Activated CD4-positive, alpha-beta memory T cell treated with anti-CD3 and anti-CD28 coated beads, Interleukin-2, amount 10 ng/mL, durations not matched to agents 7 days and 5 days (primary cell): ENCODE results near the gene MTM1. TPM values are rescaled to one million over a fixed set of nuclear protein-coding genes. Genes with fewer than 3 reads are reported as not detected.

Source experiments
- CTCF ChIA-PET: fragments of 350-600 bp; sonication (Branson Sonifier 250); formaldehyde crosslinking; loops from one replicate; lab custom pipeline; 2021; ENCODE audit warnings: antibody characterized with exemption, inconsistent platforms; lab: Charles Lee
- POLR2A ChIA-PET: fragments of 350-600 bp; sonication (Branson Sonifier 250); formaldehyde crosslinking; loops from one replicate; lab custom pipeline; 2021; ENCODE audit warnings: antibody characterized with exemption; lab: Charles Lee
- DNase-seq: peaks from one replicate; pipeline ENCODE4 v3.0.0-alpha.2; 2020
- H3K27ac Mint-ChIP-seq: one replicate; pipeline ENCODE4 v1.8.0; 2021; ENCODE audit warnings: mild to moderate bottlenecking, mixed read lengths
- H3K27me3 Mint-ChIP-seq: one replicate; pipeline ENCODE4 v1.8.0; 2021; ENCODE audit warnings: mixed read lengths
- H3K36me3 Mint-ChIP-seq: one replicate; pipeline ENCODE4 v1.8.0; 2021; ENCODE audit warnings: low read depth, mixed read lengths
- H3K4me1 Mint-ChIP-seq: one replicate; pipeline ENCODE4 v1.8.0; 2021; ENCODE audit warnings: mixed read lengths
- H3K4me3 Mint-ChIP-seq: one replicate; pipeline ENCODE4 v1.8.0; 2021; ENCODE audit warnings: mild to moderate bottlenecking, mixed read lengths
- H3K9me3 Mint-ChIP-seq: one replicate; pipeline ENCODE4 v1.8.0; 2021; ENCODE audit warnings: mixed read lengths
- total RNA-seq, 2 experiments: library from RNA; stranded (reverse); gene quantifications; one replicate each; pipeline ENCODE4 v1.2.3, GENCODE V29; 2021

MTM1 gene
- total RNA-seq, 2 experiments from 2014 or later, result 36.3 to 36.5 TPM

DNA sequence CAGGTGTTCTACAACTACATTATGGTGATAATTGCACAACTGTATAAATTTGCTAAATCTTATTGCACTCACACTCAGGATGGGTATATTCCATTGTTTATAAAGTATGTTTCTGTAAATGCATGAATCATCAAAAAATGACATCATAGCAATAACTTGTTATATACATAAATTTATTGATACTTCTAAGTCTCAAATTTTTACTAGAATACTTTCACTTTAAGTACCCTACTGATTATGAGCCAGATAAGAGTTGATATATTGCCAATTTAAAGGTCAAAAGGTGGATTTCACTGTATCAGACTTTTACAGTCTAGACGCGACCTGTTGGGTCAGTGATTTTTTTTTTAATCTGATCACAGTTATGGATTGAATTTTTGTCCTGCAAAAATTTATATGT is 87.4 kb downstream of the MTM1 start:
- DNase-seq, result no peak
- POLR2A ChIA-PET, result no interaction called here
- no peaks in the 10 kb centered on the region for H3K27me3 Mint-ChIP-seq
- H3K27ac Mint-ChIP-seq, result no peak overlapping the region
- H3K4me1 Mint-ChIP-seq, result peaks cover 3% of the 10 kb centered on the region
- CTCF ChIA-PET, result interaction anchor here (0.5 kb wide), 1 partner anchor 25 kb away, joined by 3 read pairs; no protein-coding TSS in a partner anchor
- peaks cover 39% of the 10 kb centered on the region for H3K36me3 Mint-ChIP-seq
- no peak overlapping the region for H3K4me3 Mint-ChIP-seq
- H3K9me3 Mint-ChIP-seq, result no peaks in the 10 kb centered on the region

DNA sequence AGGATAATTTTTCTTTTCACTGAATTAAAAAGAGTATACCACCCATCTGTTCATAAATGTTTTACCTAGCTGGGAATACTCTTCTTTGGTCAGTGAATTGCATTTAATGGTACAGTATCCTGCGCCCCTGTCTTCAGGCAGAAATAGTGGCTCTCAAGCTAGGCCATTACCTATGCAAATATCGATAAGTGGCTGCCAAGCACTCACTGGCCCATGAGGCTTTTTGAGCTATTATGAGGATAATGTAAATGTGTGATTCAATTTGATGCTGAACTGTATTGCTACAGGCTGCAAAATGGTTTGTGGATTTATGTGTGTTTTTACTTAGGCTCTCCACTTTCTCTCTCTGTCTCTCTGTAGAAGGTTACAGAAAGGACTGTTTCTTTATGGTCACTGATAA is 94.7 kb downstream of the MTM1 start:
- ChIA-PET POLR2A (no interaction called here), CTCF (no interaction called here)
- DNase-seq, result no peak
- peaks cover 49% of the 10 kb centered on the region for H3K36me3 Mint-ChIP-seq
- no peaks in the 10 kb centered on the region for H3K9me3 Mint-ChIP-seq
- no peak overlapping the region for H3K4me3 Mint-ChIP-seq
- H3K27ac Mint-ChIP-seq, result no peak overlapping the region
- no peaks in the 10 kb centered on the region for H3K4me1 Mint-ChIP-seq
- H3K27me3 Mint-ChIP-seq, result no peaks in the 10 kb centered on the region

DNA sequence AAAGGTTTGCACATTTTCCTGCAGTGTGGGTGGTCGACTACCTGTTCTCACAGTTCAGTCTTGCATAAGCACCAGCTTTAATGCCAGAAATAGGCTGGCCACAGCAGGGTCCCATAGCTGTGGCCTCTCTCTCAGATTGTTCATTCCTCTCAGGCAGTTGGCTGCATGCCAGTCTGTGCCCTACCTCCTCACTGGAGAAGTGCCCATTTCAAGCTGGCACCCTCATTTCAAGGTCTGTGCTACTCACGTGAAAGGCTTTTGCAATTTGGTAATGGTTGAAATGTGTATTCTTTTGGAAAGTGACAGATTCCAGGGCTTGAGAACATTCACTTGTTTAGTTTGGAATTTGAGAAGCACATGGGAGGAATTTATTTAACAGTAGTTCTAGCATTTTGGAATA is 95.9 kb downstream of the MTM1 start:
- Mint-ChIP-seq H3K36me3 (peaks cover 49% of the 10 kb centered on the region), H3K9me3 (no peaks in the 10 kb centered on the region), H3K4me1 (no peaks in the 10 kb centered on the region), H3K27ac (no peak overlapping the region), H3K27me3 (no peaks in the 10 kb centered on the region), H3K4me3 (no peak overlapping the region)
- POLR2A ChIA-PET, result no interaction called here
- no peak for DNase-seq
- CTCF ChIA-PET, result no interaction called here

DNA sequence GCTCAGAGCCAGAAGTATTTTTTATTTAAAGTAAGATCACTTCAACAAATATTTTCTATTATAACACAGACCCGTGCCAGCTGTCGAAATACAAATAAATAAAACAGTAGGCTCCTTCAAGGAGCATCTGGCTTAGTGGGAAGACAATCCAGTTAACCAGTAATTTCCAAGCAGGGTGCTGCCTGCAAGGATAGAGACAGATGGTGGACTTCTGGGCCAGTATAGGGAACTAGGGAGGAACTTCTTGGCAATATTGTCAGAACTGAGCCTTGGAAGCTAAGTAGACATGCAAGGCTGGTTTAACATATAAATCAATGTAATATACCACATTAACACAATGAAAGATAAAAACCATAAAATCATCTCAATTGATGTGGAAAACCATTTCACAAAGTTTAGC is 107.8 kb downstream of the MTM1 start:
- Mint-ChIP-seq H3K9me3 (no peaks in the 10 kb centered on the region), H3K27ac (no peak overlapping the region), H3K36me3 (peaks cover 5% of the 10 kb centered on the region), H3K4me3 (no peak overlapping the region), H3K4me1 (no peaks in the 10 kb centered on the region), H3K27me3 (no peaks in the 10 kb centered on the region)
- DNase-seq, result no peak
- POLR2A ChIA-PET, result no interaction called here
- CTCF ChIA-PET, result interaction anchor here (0.5 kb wide), 1 partner anchor 231 kb away, joined by 3 read pairs; no protein-coding TSS in a partner anchor

DNA sequence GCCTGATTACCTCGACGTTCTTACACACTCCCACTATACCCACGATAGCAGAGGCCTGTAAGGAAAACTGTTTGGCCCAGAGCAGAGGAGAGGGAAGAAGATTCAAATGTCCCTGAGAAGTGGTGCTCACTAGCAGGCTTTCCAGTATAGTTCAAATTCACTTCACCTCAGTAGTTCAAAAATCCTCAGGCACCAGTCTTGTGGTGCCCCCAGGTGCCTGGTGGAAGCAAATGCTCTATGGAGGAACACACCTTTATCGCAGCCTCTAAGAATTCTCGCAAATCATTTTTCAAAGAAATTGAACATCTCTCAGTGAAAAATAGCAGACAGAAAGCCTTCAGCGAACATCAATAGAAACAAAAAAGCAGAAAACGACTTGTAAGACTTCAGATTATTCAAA is 112.6 kb downstream of the MTM1 start:
- H3K9me3 Mint-ChIP-seq, result no peaks in the 10 kb centered on the region
- no peaks in the 10 kb centered on the region for H3K36me3 Mint-ChIP-seq
- no peak overlapping the region for H3K27ac Mint-ChIP-seq
- H3K27me3 Mint-ChIP-seq, result no peaks in the 10 kb centered on the region
- POLR2A ChIA-PET, result no interaction called here
- CTCF ChIA-PET, result interaction anchor here (1.0 to 5.4 kb wide), 2 partner anchors 35 to 40 kb away, joined by 3 to 70 read pairs; no protein-coding TSS in a partner anchor
- H3K4me3 Mint-ChIP-seq, result no peak overlapping the region
- DNase-seq, result peak; percentile 18
- H3K4me1 Mint-ChIP-seq, result peaks cover 2% of the 10 kb centered on the region

DNA sequence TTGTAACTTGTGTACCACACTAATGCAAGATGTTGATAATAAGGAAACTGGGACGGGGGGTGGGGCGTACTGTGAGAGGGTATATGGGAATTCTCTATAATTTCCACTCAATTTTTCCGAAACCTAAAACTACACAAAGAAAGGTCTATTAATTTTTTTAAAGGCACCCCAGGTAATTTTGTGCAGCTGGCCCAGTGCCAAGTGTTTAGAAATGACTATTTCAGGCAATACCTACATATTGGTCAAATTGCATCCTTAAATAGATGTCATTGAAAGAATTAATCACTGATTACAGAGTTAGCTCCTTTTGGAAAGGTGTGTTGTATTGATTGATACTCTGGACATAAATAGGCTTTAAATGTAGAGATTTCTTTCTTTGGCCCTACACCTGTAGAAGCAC is 114.7 kb downstream of the MTM1 start:
- Mint-ChIP-seq H3K27me3 (no peaks in the 10 kb centered on the region), H3K27ac (no peak overlapping the region), H3K36me3 (no peaks in the 10 kb centered on the region), H3K4me3 (no peak overlapping the region), H3K9me3 (no peaks in the 10 kb centered on the region), H3K4me1 (peaks cover 2% of the 10 kb centered on the region)
- ChIA-PET POLR2A (interaction anchor here (1.0 to 1.9 kb wide), 3 partner anchors 10 to 114 kb away, joined by 3 to 12 read pairs (median 3); partner anchors contain the start of gene MTMR1), CTCF (interaction anchor here (0.7 to 5.4 kb wide), 13 partner anchors 9 to 229 kb away, joined by 3 to 70 read pairs (median 5); partner anchors contain the start of gene MTMR1)
- no peak for DNase-seq

DNA sequence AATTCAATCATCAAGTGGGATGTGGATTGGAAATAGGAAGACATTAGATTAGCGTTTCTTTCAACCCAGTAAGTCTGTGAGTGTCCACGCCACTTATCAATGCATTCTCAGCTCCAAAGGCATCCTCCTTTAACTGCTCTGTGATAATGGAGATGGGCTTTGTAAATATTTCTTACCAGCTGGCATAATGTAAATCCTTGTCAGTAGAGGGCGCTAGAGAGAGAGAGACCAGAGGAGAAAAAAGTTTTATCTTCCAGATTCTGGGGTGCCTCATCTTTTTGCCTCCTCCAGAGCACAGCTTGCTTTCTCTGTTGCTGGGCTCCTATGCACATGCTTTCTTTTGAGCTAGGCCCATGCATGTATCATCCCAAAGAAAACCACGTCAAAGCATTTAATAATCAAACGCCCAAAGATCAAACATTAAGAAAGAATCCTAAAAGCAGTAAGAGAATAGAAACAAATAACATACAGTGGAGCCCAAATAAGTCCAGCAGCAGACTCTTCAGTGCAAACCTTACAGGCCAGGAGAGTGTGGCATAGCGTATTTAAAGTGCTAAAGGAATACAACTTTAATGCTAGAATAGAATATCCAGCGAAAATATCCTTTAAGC is 115.2 kb downstream of the MTM1 start:
- no peaks in the 10 kb centered on the region for H3K27me3 Mint-ChIP-seq
- no peaks in the 10 kb centered on the region for H3K9me3 Mint-ChIP-seq
- H3K27ac Mint-ChIP-seq, result no peak overlapping the region
- peak; percentile 17 for DNase-seq
- no peak overlapping the region for H3K4me3 Mint-ChIP-seq
- POLR2A ChIA-PET, result interaction anchor here (1.0 to 1.9 kb wide), 3 partner anchors 9 to 114 kb away, joined by 3 to 12 read pairs (median 3); partner anchors contain the start of gene MTMR1
- peaks cover 4% of the 10 kb centered on the region for H3K4me1 Mint-ChIP-seq
- CTCF ChIA-PET, result interaction anchor here (0.9 to 5.4 kb wide), 12 partner anchors 9 to 230 kb away, joined by 3 to 70 read pairs (median 6); partner anchors contain the start of gene MTMR1
- H3K36me3 Mint-ChIP-seq, result no peaks in the 10 kb centered on the region

DNA sequence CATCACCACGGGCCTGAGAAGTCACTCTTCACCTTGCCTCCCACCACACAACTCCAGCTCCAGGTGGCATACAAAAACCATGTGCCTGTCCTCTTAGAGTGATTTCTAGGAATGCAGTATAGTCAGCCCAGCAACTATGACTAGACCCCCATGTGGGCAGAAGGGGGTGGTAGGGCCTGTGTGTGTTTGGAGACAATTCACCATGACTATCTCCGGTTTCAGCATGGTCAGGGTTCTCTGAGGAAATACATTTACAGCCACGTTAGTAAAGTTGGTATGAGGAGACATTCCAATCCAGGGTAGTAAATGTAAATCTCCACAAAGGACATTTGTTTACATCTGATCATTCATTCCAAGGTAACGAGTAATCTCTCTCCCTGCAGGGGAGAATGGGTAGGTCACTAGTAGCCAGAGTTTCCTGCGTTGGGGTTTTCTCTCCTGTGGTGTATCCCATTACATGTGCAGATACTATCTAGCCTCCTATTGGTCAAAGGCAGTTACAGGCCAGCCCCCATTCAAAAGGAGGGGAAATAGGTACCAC is 120.6 kb downstream of the MTM1 start:
- Mint-ChIP-seq H3K4me3 (no peak overlapping the region), H3K4me1 (peaks cover 36% of the 10 kb centered on the region), H3K36me3 (peaks cover 11% of the 10 kb centered on the region), H3K9me3 (no peaks in the 10 kb centered on the region), H3K27me3 (no peaks in the 10 kb centered on the region), H3K27ac (no peak overlapping the region)
- DNase-seq, result no peak
- ChIA-PET CTCF (no interaction called here), POLR2A (no interaction called here)

DNA sequence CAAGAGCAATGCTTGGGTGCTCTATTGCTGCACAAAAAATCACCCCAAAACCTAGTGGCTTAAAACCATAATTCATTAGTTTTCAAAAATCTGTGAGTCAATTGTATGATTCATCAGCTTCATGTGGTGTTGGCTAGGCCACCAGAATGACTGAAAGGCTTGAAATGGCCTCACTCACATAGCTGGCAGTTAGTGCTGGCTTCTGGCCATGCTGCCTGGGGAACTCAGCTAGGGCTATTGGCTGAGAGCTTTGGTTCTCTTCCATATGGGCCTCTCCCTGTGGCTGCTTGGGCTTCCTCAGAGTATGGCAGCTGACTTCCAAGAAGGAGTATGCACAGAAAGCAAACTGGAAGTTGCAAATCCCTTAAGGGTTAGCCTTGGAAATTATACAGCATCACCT is 121.7 kb downstream of the MTM1 start:
- H3K4me1 Mint-ChIP-seq, result peaks cover 45% of the 10 kb centered on the region
- ChIA-PET POLR2A (interaction anchor here (0.8 to 3.8 kb wide), 6 partner anchors 9 to 750 kb away, joined by 3 to 15 read pairs (median 3); partner anchors contain the start of genes HMGB3 and MTM1), CTCF (interaction anchor here (1.1 to 1.8 kb wide), 3 partner anchors 11 to 28 kb away, joined by 4 to 7 read pairs (median 4); no protein-coding TSS in a partner anchor)
- peak; percentile 16 for DNase-seq
- H3K27me3 Mint-ChIP-seq, result no peaks in the 10 kb centered on the region
- H3K4me3 Mint-ChIP-seq, result no peak overlapping the region
- H3K27ac Mint-ChIP-seq, result no peak overlapping the region
- peaks cover 16% of the 10 kb centered on the region for H3K36me3 Mint-ChIP-seq
- H3K9me3 Mint-ChIP-seq, result no peaks in the 10 kb centered on the region

DNA sequence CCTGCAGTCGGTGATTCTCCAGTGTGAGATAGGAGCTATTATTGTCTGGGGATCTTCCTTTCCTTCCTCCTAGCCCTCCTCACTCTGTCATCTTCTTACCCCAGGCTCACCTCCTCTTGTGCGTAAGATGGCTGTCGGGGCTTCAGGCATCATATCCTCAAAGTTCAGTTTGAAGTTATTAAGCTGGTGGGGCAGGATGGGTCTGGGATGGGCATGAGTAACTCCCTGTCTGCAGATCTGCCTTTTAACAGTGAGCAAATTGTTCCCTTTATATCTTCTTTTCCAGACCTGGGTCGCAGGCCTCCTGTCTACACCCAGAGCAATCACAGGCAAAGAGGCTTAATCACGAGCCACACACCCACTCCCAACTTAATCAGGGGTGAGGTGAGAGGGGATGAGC is 123.9 kb downstream of the MTM1 start:
- H3K4me3 Mint-ChIP-seq, result peak overlapping the region; percentile 81
- H3K27ac Mint-ChIP-seq, result peak overlapping the region; percentile 88
- H3K9me3 Mint-ChIP-seq, result no peaks in the 10 kb centered on the region
- CTCF ChIA-PET, result interaction anchor here (1.0 to 2.2 kb wide), 6 partner anchors 9 to 147 kb away, joined by 3 to 12 read pairs (median 4); no protein-coding TSS in a partner anchor
- peaks cover 65% of the 10 kb centered on the region for H3K4me1 Mint-ChIP-seq
- no peaks in the 10 kb centered on the region for H3K27me3 Mint-ChIP-seq
- H3K36me3 Mint-ChIP-seq, result peaks cover 28% of the 10 kb centered on the region
- DNase-seq, result peak; percentile 16
- POLR2A ChIA-PET, result interaction anchor here (0.8 to 3.8 kb wide), 11 partner anchors 9 to 754 kb away, joined by 3 to 15 read pairs (median 6); partner anchors contain the start of genes EOLA2 and HMGB3

DNA sequence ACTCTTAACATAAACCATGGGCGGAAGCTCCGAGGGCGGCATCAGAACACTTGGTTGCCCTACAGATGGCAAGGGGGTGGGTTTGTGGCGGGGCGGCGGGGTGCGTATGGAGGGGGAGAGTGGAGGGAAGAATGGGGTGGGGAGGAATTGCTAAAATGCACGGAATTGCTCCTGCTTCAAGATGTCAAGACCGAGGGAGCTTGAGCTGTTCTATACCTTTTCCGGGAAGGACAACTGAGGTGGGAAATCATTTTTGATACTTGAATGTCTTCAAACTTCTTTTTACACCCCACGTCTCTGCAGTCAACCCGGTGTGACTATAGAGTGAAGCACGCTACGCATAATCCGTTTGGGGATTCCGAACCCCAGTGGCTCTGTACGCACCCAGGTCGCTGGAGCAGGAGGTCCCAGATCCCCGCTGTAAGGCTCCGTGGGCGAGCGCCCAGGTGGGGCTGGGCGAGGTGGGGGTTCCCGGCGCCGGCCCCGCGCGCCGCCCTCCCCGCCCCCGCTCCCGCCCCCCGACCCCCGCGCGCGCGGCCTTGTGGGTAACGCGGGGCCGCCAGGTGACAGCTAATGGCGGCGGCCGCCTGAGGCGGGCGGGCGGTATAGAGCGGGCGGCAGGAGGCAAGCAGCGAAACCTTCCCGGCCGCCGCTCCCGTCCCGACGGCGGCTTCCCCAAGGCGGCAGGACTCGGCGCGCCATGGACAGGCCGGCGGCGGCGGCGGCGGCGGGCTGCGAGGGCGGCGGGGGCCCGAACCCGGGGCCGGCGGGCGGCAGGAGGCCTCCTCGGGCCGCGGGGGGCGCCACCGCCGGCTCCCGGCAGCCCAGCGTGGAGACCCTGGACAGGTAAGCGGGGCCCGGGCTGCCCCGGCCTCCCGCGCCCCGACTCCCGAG is 124.7 kb downstream of the MTM1 start, which contains the start of gene MTMR1:
Gene MTMR1 (plus strand): TSS at position 566 of the 894 bp plus-strand sequence. CDS start 135 bp downstream, at position 701.
- peak within 1 kb of the TSS; percentile 100 for H3K27ac Mint-ChIP-seq
- no peaks in the 10 kb centered on the region for H3K27me3 Mint-ChIP-seq
- H3K9me3 Mint-ChIP-seq, result no peaks in the 10 kb centered on the region
- POLR2A ChIA-PET, result interaction anchor here (0.7 to 3.8 kb wide), 13 partner anchors 8 to 754 kb away, joined by 3 to 15 read pairs (median 5); partner anchors contain the start of genes EOLA2 and HMGB3
- CTCF ChIA-PET, result interaction anchor here (1.0 to 2.2 kb wide), 5 partner anchors 9 to 148 kb away, joined by 3 to 12 read pairs (median 5); no protein-coding TSS in a partner anchor
- H3K36me3 Mint-ChIP-seq, result peaks cover 28% of the 10 kb centered on the region
- peak within 1 kb of the TSS; percentile 88 for H3K4me3 Mint-ChIP-seq
- H3K4me1 Mint-ChIP-seq, result peaks cover 72% of the 10 kb centered on the region
- DNase-seq, result peak; percentile 57
